Right renal cortex interstitium (tissue), 3 donors: ENCODE results near the gene DRAM1. TPM values are rescaled to one million over a fixed set of nuclear protein-coding genes. Genes with fewer than 3 reads are reported as not detected.
"Not testable (repeated sequence)": the region's sequence is repeated elsewhere in the genome, so short reads cannot be mapped to it uniquely, and the experiment has no call there.

Source experiments
- DNase-seq, 3 donors: peaks; one replicate each; pipeline ENCODE4 v3.0.0-alpha.2; 2013; ENCODE audit warnings: low read depth in 3 of 3, low spot score in 2 of 3
- polyA plus RNA-seq, 3 donors: library from polyadenylated mRNA; unstranded; fragments of 120-200 nt; gene quantifications; one replicate each; pipeline ENCODE4 v1.2.1, GENCODE V29; 2013; ENCODE audit not compliant: insufficient read length in 3 of 3

DRAM1 gene
- polyA plus RNA-seq: 10 to 100 TPM; 20.7 to 23.4 (median 21.2) TPM

GRCh38 chr12:101876861-101877805, at the start of gene DRAM1:
DRAM1 (plus strand) TSS chr12:101877580; CDS start chr12:101877790, 210 bp downstream.
- peak in 1 of 3 donors; percentile 63 for DNase-seq

- no peak for DNase-seq
These were observed 48.8 kb upstream of the DRAM1 start for GRCh38 chr12:101828463-101829196.

GRCh38 chr12:101829639-101830366, 47.6 kb upstream of the DRAM1 start:
- no peak for DNase-seq

- DNase-seq: peak; percentile 69 to 78 (median 76)
These were observed 46.7 kb upstream of the DRAM1 start, which contains the start of gene GNPTAB for GRCh38 chr12:101830367-101831325. GNPTAB (minus strand) TSS chr12:101830959; CDS start chr12:101830675, 284 bp downstream.

GRCh38 chr12:101832030-101832429, 45.4 kb upstream of the DRAM1 start:
- DNase-seq: no peak

GRCh38 chr12:101838628-101839323, 38.6 kb upstream of the DRAM1 start:
- DNase-seq: no peak

- no peak for DNase-seq
These were observed 37.8 kb upstream of the DRAM1 start for GRCh38 chr12:101839324-101840283.

GRCh38 chr12:101841069-101841468, 36.3 kb upstream of the DRAM1 start:
- no peak for DNase-seq

- no peak for DNase-seq
These were observed 32.2 kb upstream of the DRAM1 start for GRCh38 chr12:101845137-101845711.

- no peak for DNase-seq
These were observed 30.1 kb upstream of the DRAM1 start for GRCh38 chr12:101847325-101847724.

- no peak for DNase-seq
These were observed 27.2 kb upstream of the DRAM1 start for GRCh38 chr12:101850199-101850598.

- DNase-seq: no peak
These were observed 24.4 kb upstream of the DRAM1 start for GRCh38 chr12:101852998-101853397.

GRCh38 chr12:101854747-101855146, 22.6 kb upstream of the DRAM1 start:
- DNase-seq: no peak

GRCh38 chr12:101855364-101855884, 22.0 kb upstream of the DRAM1 start:
- no peak for DNase-seq

- DNase-seq: no peak
These were observed 21.4 kb upstream of the DRAM1 start for GRCh38 chr12:101855976-101856375.

- DNase-seq: not testable (repeated sequence)
These were observed 20.8 kb upstream of the DRAM1 start for GRCh38 chr12:101856614-101857013.

- DNase-seq: no peak
These were observed 20.3 kb upstream of the DRAM1 start for GRCh38 chr12:101857043-101857558.
